Thyroid gland (tissue), 4 donors: ENCODE measurements around the gene CDC25B.

Experiments
- POLR2A ChIP-seq, 2 donors: fragments of 450-650 bp; IDR thresholded peaks; one replicate each; pipeline ENCODE4 v1.6.1; 2017; ENCODE audit warnings: antibody characterized with exemption in 2 of 2, mild to moderate bottlenecking in 2 of 2, moderate library complexity in 1 of 2
- TF ChIP-seq, protein P1 (sequence below), 6 experiments: fragments of 200-600 bp in 3 of 6; fragments of 450-650 bp in 3 of 6; sonication (generic) in 3 of 6; IDR thresholded peaks; one replicate each; pipeline ENCODE4 v1.5.1; 2016 to 2019; ENCODE audit warnings: antibody characterized with exemption in 6 of 6, mild to moderate bottlenecking in 2 of 6, inconsistent platforms in 1 of 6, moderate library complexity in 1 of 6

DNA sequence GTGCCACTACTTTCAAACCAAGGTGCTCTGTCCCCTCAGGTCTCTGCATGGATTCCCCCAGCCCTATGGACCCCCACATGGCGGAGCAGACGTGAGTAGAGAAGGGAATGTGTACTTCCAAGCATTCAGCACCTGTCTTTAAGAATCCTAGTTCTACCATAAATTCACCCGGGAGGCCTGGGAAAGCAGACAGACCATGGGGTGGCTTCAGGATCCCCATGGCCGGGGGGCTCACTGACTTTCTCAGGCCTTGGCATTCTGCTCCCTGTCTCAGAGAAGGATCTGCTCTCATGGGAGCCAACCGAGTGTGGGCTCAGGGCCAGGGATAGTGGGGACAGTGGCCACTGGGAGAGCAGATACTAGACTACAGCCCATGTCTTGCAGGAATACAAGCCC is 2.3 kb downstream of the CDC25B start:
- TF ChIP-seq POLR2A (IDR thresholded peaks at IDR 0.05): no peak
- TF ChIP-seq, protein P1, sequence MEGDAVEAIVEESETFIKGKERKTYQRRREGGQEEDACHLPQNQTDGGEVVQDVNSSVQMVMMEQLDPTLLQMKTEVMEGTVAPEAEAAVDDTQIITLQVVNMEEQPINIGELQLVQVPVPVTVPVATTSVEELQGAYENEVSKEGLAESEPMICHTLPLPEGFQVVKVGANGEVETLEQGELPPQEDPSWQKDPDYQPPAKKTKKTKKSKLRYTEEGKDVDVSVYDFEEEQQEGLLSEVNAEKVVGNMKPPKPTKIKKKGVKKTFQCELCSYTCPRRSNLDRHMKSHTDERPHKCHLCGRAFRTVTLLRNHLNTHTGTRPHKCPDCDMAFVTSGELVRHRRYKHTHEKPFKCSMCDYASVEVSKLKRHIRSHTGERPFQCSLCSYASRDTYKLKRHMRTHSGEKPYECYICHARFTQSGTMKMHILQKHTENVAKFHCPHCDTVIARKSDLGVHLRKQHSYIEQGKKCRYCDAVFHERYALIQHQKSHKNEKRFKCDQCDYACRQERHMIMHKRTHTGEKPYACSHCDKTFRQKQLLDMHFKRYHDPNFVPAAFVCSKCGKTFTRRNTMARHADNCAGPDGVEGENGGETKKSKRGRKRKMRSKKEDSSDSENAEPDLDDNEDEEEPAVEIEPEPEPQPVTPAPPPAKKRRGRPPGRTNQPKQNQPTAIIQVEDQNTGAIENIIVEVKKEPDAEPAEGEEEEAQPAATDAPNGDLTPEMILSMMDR (IDR thresholded peaks at IDR 0.05): no peak
